Smooth muscle cell (in vitro differentiated cells): ENCODE measurements around the gene DSN1. TPM values are rescaled to one million over a fixed set of nuclear protein-coding genes. Genes with fewer than 3 reads are reported as not detected.

Experiments used
- DNase-seq: peaks from one replicate; lab custom pipeline; 2025; ENCODE audit not compliant: unreplicated experiment; lab: John Stamatoyannopoulos, UW
- H2AFZ ChIP-seq: fragments of 200-600 bp; sonication (generic); 2 replicates; pipeline ENCODE4 v1.6.0; 2016; ENCODE audit warnings: antibody characterized with exemption, low read depth, mild to moderate bottlenecking
- H3F3A ChIP-seq: fragments of 200-600 bp; sonication (generic); 2 replicates; pipeline ENCODE4 v1.6.0; 2017; ENCODE audit warnings: antibody characterized with exemption, low read depth
- H3K27ac ChIP-seq: fragments of 200-600 bp; sonication (generic); 2 replicates; pipeline ENCODE4 v1.5.1; 2016; ENCODE audit warnings: low read depth, mild to moderate bottlenecking
- H3K27me3 ChIP-seq: fragments of 200-600 bp; sonication (generic); 2 replicates; pipeline ENCODE4 v1.6.1; 2016; ENCODE audit warnings: low read depth, mild to moderate bottlenecking
- H3K36me3 ChIP-seq: fragments of 200-600 bp; sonication (generic); 2 replicates; pipeline ENCODE4 v1.5.1; 2016; ENCODE audit warnings: low read depth
- H3K4me1 ChIP-seq: fragments of 200-600 bp; sonication (generic); 2 replicates; pipeline ENCODE4 v1.5.1; 2016; ENCODE audit warnings: low read depth
- H3K4me2 ChIP-seq: fragments of 200-600 bp; sonication (generic); 2 replicates; pipeline ENCODE4 v1.6.0; 2016; ENCODE audit warnings: mild to moderate bottlenecking
- H3K4me3 ChIP-seq: fragments of 200-600 bp; sonication (generic); 2 replicates; pipeline ENCODE4 v1.5.1; 2016; ENCODE audit warnings: mild to moderate bottlenecking
- H3K79me2 ChIP-seq: fragments of 200-600 bp; sonication (generic); 2 replicates; pipeline ENCODE4 v1.6.0; 2016; ENCODE audit warnings: low read depth, mild to moderate bottlenecking
- H3K9ac ChIP-seq: fragments of 200-600 bp; sonication (generic); 2 replicates; pipeline ENCODE4 v1.6.0; 2016; ENCODE audit warnings: low read depth
- H3K9me3 ChIP-seq: fragments of 200-600 bp; sonication (generic); replicated peaks from 2 replicates; pipeline ENCODE4 v1.5.1; 2016; ENCODE audit warnings: low read depth
- H4K20me1 ChIP-seq: fragments of 200-600 bp; sonication (generic); 2 replicates; pipeline ENCODE4 v1.6.0; 2016; ENCODE audit warnings: low read depth
- WGBS: methylation state at CpG from one replicate; pipeline ENCODE4 v1.1.7; 2016; ENCODE audit warnings: low lambda C conversion rate; 5-methylcytosine and 5-hydroxymethylcytosine counted together
- polyA plus RNA-seq: library from polyadenylated mRNA; unstranded; fragments of >200 nt; fragmentation: Nextera tagmentation; extraction: Ambion mirVana; gene quantifications from 2 replicates; pipeline ENCODE4 v1.2.1, GENCODE V29; 2016
- total RNA-seq: library from RNA; depleted of rRNA; stranded (reverse); fragments of >200 nt; gene quantifications from 2 replicates; pipeline ENCODE4 v1.2.3, GENCODE V29; 2014
- TF ChIP-seq, protein P1 (sequence below): fragments of 200-600 bp; sonication (generic); IDR thresholded peaks from 2 replicates; pipeline ENCODE4 v1.5.1; 2017; ENCODE audit warnings: borderline replicate concordance, mild to moderate bottlenecking, antibody characterized with exemption; ENCODE audit not compliant: insufficient read depth, poor library complexity, severe bottlenecking

Gene DSN1
- total and polyA plus RNA-seq, 2 experiments from 2014 or later = 15.1 to 17.0 TPM

DNA sequence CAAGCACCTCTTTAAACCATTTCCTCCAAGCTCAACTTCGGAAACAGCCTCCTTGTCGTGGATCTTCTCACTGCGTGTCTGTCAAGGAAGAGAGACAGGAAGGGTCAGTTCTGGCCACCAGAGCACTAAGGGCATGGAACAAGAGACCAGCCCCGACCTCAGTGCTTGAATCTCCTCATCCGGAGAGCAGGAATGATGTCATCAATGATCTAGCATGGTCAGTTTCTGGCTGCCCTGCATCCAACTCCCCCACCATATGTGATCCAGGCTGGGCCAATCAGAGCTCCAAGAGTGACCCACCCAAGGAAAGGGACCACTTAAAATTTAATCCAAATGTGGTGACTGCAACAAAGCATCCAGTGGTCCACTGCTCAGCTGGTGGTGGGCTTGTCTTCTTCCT, 23.3 kb upstream of the DSN1 start:
- DNase-seq = no peak
- H3K27ac ChIP-seq = no peak overlapping the region
- H3K36me3 ChIP-seq = peaks cover 6% of the 10 kb centered on the region
- H3K4me3 ChIP-seq = no peak overlapping the region
- H2AFZ ChIP-seq = no peak overlapping the region
- WGBS = 95% methylated on average over 5 of the region's 5 CpGs
- no peaks in the 10 kb centered on the region for H3K27me3 ChIP-seq
- H3K79me2 ChIP-seq = no peaks in the 10 kb centered on the region
- no peaks in the 10 kb centered on the region for H4K20me1 ChIP-seq
- no peak overlapping the region for H3K9ac ChIP-seq
- peaks cover 4% of the 10 kb centered on the region for H3K4me1 ChIP-seq
- H3K4me2 ChIP-seq = no peak overlapping the region
- no peaks in the 10 kb centered on the region for H3K9me3 ChIP-seq
- TF ChIP-seq, protein P1, sequence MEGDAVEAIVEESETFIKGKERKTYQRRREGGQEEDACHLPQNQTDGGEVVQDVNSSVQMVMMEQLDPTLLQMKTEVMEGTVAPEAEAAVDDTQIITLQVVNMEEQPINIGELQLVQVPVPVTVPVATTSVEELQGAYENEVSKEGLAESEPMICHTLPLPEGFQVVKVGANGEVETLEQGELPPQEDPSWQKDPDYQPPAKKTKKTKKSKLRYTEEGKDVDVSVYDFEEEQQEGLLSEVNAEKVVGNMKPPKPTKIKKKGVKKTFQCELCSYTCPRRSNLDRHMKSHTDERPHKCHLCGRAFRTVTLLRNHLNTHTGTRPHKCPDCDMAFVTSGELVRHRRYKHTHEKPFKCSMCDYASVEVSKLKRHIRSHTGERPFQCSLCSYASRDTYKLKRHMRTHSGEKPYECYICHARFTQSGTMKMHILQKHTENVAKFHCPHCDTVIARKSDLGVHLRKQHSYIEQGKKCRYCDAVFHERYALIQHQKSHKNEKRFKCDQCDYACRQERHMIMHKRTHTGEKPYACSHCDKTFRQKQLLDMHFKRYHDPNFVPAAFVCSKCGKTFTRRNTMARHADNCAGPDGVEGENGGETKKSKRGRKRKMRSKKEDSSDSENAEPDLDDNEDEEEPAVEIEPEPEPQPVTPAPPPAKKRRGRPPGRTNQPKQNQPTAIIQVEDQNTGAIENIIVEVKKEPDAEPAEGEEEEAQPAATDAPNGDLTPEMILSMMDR = no peak
- H3F3A ChIP-seq = no peaks in the 10 kb centered on the region

DNA sequence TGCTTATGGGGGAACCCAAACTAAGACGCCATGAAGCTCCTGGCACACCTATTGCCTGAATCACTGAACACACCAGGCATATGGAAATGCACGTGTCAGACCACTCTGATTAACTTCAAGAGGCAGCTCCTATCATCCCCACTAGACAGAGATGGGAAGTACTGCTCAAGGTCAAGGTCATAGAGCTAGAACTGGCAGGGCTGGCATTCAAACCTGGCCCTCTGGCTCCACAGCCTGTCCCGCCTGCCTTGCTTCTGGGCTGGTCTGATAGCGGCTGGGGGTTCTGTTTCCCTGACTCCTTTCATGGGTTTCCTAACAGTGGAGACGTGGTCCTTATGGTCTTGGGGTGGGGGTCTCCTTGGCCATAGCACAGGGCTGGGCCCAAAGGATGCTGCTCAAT, 22.6 kb upstream of the DSN1 start:
- H4K20me1 ChIP-seq = no peaks in the 10 kb centered on the region
- H2AFZ ChIP-seq = no peak overlapping the region
- H3K79me2 ChIP-seq = no peaks in the 10 kb centered on the region
- no peak overlapping the region for H3K27ac ChIP-seq
- 98% methylated on average over 5 of the region's 5 CpGs for WGBS
- TF ChIP-seq, protein P1 = no peak
- peaks cover 4% of the 10 kb centered on the region for H3K4me1 ChIP-seq
- H3K4me3 ChIP-seq = no peak overlapping the region
- no peak for DNase-seq
- no peak overlapping the region for H3K9ac ChIP-seq
- H3K4me2 ChIP-seq = no peak overlapping the region
- no peaks in the 10 kb centered on the region for H3F3A ChIP-seq
- no peaks in the 10 kb centered on the region for H3K9me3 ChIP-seq
- peaks cover 2% of the 10 kb centered on the region for H3K36me3 ChIP-seq
- no peaks in the 10 kb centered on the region for H3K27me3 ChIP-seq

DNA sequence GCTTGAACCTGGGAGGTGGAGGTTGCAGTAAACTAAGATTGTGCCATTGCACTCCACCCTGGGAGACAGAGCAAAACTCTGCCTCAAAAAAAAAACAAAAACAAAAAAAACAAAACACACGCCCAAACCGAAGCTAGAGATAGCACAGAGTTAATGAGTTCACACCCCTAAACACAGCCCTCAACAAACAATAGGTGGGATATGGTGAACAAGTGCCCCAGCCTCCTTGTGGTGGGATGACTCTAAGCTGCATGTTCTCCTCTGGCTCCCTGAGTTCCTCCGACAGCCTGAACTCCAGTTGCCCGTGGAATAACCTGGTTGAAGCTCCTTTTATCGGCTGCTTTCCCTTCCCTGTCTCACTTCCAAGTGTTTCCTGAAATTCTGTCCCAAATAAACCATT, 22.1 kb upstream of the DSN1 start:
- Histone ChIP-seq H2AFZ (no peak overlapping the region), H3K9ac (no peak overlapping the region), H3K9me3 (no peaks in the 10 kb centered on the region), H3K4me2 (no peak overlapping the region), H3K27ac (no peak overlapping the region), H3F3A (no peaks in the 10 kb centered on the region), H4K20me1 (no peaks in the 10 kb centered on the region), H3K79me2 (no peaks in the 10 kb centered on the region), H3K36me3 (no peaks in the 10 kb centered on the region), H3K4me1 (peaks cover 4% of the 10 kb centered on the region), H3K4me3 (no peak overlapping the region), H3K27me3 (no peaks in the 10 kb centered on the region)
- no peak for DNase-seq
- TF ChIP-seq, protein P1 = no peak
- 96% methylated on average over 5 of the region's 5 CpGs for WGBS

DNA sequence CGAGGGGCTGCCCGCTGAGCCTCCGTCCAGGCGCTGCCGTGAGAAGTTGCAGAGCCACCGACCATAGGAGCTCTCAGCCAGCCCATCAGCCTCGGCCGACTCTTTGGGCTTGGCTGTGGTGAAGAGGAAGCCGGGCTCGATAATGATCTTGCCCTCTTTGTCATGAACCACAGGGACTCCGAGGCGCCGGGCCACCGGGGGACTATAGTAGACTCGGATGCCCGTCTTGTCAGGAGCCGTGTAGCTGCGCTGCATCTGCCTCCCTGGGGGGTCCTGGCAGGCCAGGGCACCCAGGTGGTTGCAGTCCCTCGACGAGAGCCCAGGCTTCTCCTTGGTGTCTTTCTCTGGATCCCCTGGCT, 20.5 kb upstream of the DSN1 start:
- WGBS = 96% methylated on average over 20 of the region's 20 CpGs
- Histone ChIP-seq H4K20me1 (peaks cover 6% of the 10 kb centered on the region), H3F3A (no peaks in the 10 kb centered on the region), H3K36me3 (no peaks in the 10 kb centered on the region), H3K27ac (no peak overlapping the region), H3K27me3 (no peaks in the 10 kb centered on the region), H3K79me2 (no peaks in the 10 kb centered on the region), H3K9ac (no peak overlapping the region), H3K4me3 (no peak overlapping the region), H3K4me2 (no peak overlapping the region), H3K9me3 (no peaks in the 10 kb centered on the region), H2AFZ (no peak overlapping the region), H3K4me1 (peaks cover 4% of the 10 kb centered on the region)
- TF ChIP-seq, protein P1 = no peak
- DNase-seq = no peak
